Measurements from ENCODE around the gene CRIM1. TPM values are rescaled to one million over a fixed set of nuclear protein-coding genes. Genes with fewer than 3 reads are reported as not detected.

Gene CRIM1
- total and polyA plus RNA-seq, 12 donors, result 14.1 to 83.6 (median 54.8) TPM

DNA sequence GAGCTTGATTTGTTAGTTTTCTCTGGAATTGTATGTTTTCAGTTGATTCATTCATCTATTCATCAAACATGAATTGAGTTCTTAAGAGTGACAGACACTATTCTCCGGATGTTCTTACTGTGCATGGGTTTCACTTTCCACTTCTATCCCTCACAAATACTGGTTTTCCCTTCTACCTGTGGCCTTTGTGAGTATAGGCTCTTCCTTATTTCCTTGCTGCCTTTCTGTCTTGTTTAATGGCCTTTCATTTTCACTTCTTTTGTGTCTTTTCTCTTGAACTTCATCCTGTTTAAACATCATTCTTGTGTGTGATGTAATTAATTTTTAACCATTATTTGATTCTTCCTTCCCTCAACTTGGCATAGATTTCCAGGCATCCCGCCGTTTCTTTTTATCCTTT, 90.7 kb downstream of the CRIM1 start:
- Histone ChIP-seq H3K4me3 (no peak overlapping the region), H3K27ac (no peak overlapping the region), H3K27me3 (no peaks in the 10 kb centered on the region), H3K9me3 (no peaks in the 10 kb centered on the region), H3K4me1 (peaks cover 4 to 57% (median 24%) of the 10 kb centered on the region in 9 donors), H3K36me3 (peaks cover 0 to 79% (median 20%) of the 10 kb centered on the region in 9 donors)
- intact Hi-C loops (cut with DNase I), result no loop called here
- no peak for ATAC-seq
- no peak for DNase-seq
- TF ChIP-seq, protein P1, sequence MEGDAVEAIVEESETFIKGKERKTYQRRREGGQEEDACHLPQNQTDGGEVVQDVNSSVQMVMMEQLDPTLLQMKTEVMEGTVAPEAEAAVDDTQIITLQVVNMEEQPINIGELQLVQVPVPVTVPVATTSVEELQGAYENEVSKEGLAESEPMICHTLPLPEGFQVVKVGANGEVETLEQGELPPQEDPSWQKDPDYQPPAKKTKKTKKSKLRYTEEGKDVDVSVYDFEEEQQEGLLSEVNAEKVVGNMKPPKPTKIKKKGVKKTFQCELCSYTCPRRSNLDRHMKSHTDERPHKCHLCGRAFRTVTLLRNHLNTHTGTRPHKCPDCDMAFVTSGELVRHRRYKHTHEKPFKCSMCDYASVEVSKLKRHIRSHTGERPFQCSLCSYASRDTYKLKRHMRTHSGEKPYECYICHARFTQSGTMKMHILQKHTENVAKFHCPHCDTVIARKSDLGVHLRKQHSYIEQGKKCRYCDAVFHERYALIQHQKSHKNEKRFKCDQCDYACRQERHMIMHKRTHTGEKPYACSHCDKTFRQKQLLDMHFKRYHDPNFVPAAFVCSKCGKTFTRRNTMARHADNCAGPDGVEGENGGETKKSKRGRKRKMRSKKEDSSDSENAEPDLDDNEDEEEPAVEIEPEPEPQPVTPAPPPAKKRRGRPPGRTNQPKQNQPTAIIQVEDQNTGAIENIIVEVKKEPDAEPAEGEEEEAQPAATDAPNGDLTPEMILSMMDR (IDR thresholded peaks at IDR 0.05), result no peak
- WGBS, 2 donors, result 76 to 79% methylated on average over 3 of the region's 3 CpGs

DNA sequence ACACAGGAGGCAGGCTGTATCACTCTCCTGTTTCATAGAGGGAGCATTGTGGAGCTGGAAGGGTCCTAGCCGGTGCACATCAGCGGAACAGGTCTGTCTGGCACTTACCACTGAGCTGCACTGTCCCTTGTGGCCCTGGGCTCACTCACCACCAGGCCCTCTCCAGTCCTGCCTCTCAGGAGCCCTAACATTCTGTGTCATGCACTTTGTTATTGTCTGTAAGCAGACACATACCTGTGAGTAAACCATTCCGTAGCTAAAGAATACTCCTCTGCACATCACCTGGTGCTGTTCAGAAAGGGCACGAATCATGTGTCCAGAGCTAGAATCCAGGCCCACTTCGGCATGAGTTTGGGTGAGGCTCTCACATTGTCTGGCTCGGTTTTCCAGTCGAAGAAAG, 93.6 kb downstream of the CRIM1 start:
- Histone ChIP-seq H3K27me3 (no peaks in the 10 kb centered on the region), H3K27ac (peak overlapping the region in 6 of 10 donors; percentile 35 to 80 (median 60)), H3K36me3 (peaks cover 0 to 49% (median 14%) of the 10 kb centered on the region in 9 donors), H3K4me1 (peaks cover 4 to 70% (median 41%) of the 10 kb centered on the region in 9 donors), H3K9me3 (no peaks in the 10 kb centered on the region), H3K4me3 (no peak overlapping the region)
- TF ChIP-seq, protein P1 (IDR thresholded peaks at IDR 0.05), result no peak
- no peak for ATAC-seq
- 82 to 92% methylated on average over 7 of the region's 7 CpGs for WGBS, 2 donors
- intact Hi-C loops (cut with DNase I), result no loop called here
- no peak for DNase-seq

DNA sequence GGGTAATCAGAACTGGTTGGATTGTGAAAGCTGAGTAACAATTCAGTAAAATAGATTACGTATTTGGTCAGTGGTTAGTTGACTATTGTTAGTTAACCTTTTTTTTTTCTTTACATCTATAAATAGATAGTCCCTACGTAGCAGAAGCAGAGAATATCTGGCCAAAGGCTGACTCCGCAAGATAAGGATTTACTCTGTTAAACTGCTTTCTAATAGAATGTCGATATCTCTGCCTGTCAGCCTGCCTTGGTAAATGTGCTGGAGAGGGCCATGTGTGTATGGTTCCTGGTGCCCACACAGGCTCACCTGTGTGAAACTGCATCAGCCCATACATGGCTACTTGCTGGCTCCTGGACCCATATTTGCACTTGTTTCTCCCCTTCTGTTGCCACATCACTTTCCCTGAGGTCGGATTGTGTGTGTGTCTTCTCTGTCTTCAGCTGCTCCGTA, 94.4 kb downstream of the CRIM1 start:
- Histone ChIP-seq H3K9me3 (no peaks in the 10 kb centered on the region), H3K27me3 (no peaks in the 10 kb centered on the region), H3K36me3 (peaks cover 0 to 42% (median 8%) of the 10 kb centered on the region in 9 donors), H3K27ac (peak overlapping the region in 6 of 10 donors; percentile 35 to 80 (median 60)), H3K4me1 (peaks cover 4 to 78% (median 46%) of the 10 kb centered on the region in 9 donors), H3K4me3 (no peak overlapping the region)
- DNase-seq (no peak), ATAC-seq (peak in 6 of 8 donors; percentile 23 to 63 (median 49))
- TF ChIP-seq, protein P1 (IDR thresholded peaks at IDR 0.05), result no peak
- WGBS, 2 donors, result 38 to 50% methylated on average over 6 of the region's 6 CpGs
- intact Hi-C loops (cut with DNase I), result loop anchor here in 2 of 10 donors (10.0 kb wide), 1 partner anchor 95 kb away; the partner anchor contains the start of gene CRIM1 (in 2 of the 2)

DNA sequence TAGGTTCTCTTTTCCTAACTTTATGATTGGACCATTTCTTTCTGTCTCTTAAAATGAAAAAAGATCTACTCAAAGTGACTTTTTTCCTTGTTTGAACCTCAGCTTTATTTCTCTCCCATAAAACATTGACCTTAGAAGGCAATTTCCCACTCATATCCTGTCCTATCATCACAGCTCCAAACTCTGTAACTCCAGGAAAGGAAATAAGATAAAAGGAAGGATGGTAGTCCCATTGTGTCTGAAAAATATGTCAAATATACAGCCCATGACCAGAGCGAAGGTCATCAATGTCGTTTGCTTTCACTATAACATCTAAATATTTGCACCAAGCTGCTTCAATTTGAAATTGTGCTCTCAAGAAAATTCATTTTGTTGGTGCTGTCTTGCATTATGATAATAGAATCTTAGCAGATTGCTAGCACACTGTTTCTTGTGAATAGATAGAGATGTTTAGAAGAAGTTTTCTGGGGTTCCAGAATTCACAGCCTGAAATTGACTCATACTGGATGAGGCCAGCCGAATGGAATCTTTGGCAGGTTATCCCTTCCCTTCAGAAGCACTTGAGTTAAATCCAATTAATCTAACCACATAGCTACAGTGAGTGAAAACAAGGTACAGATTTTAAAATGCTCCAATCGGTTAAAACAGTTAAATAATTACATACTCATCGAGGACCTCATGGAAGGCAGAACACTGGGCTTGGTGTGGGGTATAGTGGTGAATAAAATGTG, 95.1 kb downstream of the CRIM1 start:
- peaks cover 4 to 84% (median 53%) of the 10 kb centered on the region in 9 donors for H3K4me1 ChIP-seq
- no peaks in the 10 kb centered on the region for H3K27me3 ChIP-seq
- H3K4me3 ChIP-seq, result no peak overlapping the region
- no peak for DNase-seq
- no peaks in the 10 kb centered on the region for H3K9me3 ChIP-seq
- intact Hi-C loops (cut with DNase I), result loop anchor here in 2 of 10 donors (10.0 kb wide), 1 partner anchor 96 kb away; the partner anchor contains the start of gene CRIM1 (in 2 of the 2)
- ATAC-seq, result peak in 6 of 8 donors; percentile 35 to 71 (median 58)
- 50 to 56% methylated on average over 5 of the region's 5 CpGs for WGBS, 2 donors
- peaks cover 0 to 35% (median 4%) of the 10 kb centered on the region in 9 donors for H3K36me3 ChIP-seq
- TF ChIP-seq, protein P1 (IDR thresholded peaks at IDR 0.05), result no peak
- H3K27ac ChIP-seq, result peak overlapping the region in 6 of 10 donors; percentile 40 to 80 (median 60)
